ENCODE data around the gene TNFSF10.

- peak; percentile 92 to 97 for TF ChIP-seq CTCF (conservative IDR thresholded peaks at IDR 0.05 in 1 of 2, IDR thresholded peaks at IDR 0.05 in 1 of 2; ENCODE audit: extremely low read depth in 1 of 2, insufficient read depth in 1 of 2, low read depth in 1 of 2, low read length in 2 of 2)
- TF ChIP-seq EZH2 (IDR thresholded peaks at IDR 0.05; ENCODE audit: borderline replicate concordance, low read length) = no peak
Observed at GRCh38 chr3:172461530-172462138, 61.6 kb downstream of the TNFSF10 start.
